Measurements from ENCODE around the gene SPAG8.
A peak's percentile ranks its signal among the peaks of the same experiment; 100 is the strongest.

SPAG8 gene

DNA sequence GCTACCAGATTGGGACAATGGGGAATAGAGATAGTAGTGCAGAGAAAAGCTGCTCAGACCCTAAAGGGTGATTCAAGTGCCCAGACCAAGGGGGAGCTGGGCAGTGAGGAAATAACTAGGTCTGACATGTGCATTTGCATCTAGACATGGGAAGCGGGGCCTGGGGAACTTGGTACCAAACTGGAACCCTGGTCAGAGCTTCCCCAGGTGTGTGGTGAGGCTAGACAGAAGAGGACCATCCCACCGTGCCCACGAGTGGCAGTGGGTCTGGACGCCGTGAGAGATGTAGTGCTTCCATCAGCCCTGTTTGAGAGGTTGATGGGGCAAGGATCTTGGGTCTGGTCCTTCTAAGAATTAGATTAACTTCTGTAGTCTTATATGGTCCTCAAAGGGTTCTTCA lies 24.5 kb upstream of the SPAG8 start:
- DNase-seq, result no peak

DNA sequence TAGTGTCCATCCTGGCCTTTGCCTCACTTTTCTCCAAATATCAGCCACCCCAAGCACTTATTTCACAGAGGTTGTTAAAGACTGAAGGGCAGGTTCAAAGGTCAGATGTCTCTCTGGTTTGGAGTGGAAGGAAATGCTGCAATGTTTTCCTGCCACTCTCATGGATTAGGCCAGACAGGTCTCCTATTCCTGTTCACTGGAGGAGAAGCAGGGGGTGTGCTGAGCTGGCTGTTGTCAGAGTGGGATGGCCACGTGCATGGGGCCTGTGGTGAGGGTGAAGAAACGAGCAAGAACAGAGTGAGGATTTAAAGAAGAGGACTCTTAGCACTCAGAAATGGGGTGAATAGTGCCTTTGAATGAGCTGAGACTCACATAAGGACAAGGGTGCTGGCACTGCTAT lies 23.7 kb upstream of the SPAG8 start:
- no peak for DNase-seq

DNA sequence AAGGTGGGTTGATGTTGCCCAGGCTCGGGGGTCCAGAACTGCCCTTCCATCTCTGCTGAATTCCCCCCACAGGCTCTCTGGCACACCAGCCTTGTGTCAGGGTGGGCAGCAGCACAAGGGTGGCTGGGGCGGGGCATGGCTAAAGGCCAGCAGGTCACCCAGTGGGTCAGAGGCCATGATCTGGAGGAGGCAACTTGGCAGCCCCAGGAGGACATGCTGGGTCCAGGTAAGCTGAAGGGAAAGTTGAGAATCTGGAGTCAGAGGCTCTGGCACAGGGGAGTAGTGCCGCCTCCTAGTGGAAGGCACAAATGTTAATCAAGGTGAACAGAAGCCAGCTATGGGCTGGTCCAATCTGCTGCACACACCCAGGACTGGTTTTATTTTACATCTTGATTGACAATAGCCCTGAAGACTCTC lies 23.2 kb upstream of the SPAG8 start:
- no peak for DNase-seq

DNA sequence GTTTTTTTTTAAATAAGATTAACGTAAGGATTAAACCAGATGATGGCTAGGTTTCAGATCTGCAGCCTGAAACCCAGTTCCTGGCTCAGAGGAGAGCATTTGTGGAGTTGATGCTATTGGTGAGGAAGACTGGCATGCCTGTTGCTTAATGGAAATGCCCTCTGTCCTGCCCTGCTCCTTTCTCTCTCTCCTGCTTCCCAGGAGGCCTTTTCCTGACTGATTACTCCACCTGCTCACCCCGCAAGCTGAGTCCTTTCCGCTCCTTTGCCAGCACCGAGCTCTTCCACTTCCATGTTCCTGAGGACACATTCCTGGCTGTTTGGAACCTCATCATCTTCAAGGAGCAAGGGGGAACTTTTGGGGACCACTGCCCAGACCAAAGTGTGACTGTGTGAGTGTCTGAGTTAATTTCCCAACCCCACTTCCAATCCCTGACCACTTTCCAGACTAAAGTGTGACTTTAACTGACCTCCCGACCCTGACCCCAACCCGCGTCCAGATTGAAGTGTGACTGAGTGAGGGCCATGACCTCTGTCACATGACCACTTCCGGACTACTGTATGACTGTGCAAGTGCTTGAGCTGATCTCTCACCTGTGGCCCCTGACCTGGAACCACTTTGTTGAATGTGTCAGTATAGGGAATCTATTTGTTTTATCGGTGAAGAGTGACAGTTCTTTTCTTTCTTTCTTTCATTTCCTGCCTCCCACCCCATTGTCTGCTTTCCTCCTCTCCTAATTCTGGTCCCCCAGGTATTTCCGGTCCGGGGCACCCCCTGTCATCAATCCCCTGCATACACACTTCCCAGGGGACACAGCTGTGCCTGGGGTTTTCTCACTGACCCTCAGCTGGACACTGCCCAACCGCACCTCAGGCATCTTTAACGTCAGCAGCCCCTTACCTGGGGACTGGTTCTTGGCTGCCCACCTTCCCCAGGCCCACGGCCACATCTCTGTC lies 22.5 kb upstream of the SPAG8 start:
- peak; percentile 8 for DNase-seq

GRCh38 chr9:35832814-35833213 lies 20.8 kb upstream of the SPAG8 start:
- DNase-seq, result peak; percentile 20

DNA sequence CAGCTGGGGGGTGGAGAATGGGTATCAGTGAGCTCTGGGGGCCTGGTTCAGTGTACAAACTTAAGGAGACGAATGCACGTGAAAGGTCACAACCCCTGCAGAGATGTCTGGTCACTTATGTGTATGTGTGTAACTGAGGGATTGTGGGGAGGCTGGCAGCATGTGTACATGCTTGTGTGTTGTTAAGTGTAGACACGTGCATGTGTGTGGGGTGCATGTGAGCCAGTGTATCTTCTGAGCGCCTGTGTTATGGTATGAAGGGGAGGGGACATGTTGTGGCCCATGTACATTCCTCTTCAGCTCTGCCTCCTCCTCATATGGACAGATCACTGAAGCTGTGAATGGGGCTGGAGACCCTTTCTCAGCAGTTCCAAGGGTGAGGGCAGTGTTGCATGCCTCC lies 19.0 kb upstream of the SPAG8 start:
- peak; percentile 27 for DNase-seq

DNA sequence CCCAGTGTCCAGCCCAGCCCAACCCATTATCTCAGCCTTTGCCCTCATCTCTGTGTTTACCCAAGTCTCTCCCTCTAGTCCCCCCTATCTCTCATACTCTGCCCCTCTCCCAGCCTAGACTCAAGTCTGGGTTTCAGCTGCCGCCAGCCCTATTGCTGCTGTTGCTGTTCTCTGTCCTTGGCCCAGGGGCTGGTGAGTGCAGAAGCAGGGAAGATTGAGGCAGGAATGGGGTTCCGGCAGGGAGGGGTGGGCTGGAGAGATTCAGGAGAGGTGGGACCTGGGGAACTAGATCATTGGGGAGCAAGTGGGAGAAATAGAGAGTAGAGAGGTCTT lies 17.7 kb upstream of the SPAG8 start:
- DNase-seq, result no peak

- DNase-seq, result peak; percentile 97
Measured at GRCh38 chr9:35829084-35829763, 17.2 kb upstream of the SPAG8 start, which contains the start of gene TMEM8B. Gene TMEM8B (plus strand): TSS chr9:35829228. CDS start chr9:35829448, 220 bp downstream.

GRCh38 chr9:35828716-35829083 lies 16.6 kb upstream of the SPAG8 start, which contains the start of gene FAM221B:
Gene FAM221B (minus strand): TSS chr9:35828732. CDS start chr9:35826161, 2,571 bp downstream.
- no peak for DNase-seq

DNA sequence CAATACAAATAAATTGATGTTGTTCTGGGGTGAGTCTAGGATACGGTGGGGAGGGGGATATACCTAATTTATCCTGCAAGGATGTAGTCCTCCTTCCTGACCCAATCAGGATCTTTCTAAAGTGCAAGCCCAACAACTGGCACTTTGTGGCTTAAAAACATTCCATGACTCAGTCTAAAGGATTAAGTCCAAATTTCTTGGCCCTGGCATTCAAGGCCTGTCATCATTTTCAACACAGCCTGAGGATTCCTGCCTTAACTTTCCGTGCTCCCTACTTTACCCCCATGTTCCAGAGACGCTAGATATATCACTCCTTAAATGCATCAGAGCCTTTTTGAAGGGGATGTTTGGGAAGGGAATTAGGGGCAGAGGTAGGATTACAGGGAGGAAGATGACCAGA lies 15.4 kb upstream of the SPAG8 start:
- no peak for DNase-seq

DNA sequence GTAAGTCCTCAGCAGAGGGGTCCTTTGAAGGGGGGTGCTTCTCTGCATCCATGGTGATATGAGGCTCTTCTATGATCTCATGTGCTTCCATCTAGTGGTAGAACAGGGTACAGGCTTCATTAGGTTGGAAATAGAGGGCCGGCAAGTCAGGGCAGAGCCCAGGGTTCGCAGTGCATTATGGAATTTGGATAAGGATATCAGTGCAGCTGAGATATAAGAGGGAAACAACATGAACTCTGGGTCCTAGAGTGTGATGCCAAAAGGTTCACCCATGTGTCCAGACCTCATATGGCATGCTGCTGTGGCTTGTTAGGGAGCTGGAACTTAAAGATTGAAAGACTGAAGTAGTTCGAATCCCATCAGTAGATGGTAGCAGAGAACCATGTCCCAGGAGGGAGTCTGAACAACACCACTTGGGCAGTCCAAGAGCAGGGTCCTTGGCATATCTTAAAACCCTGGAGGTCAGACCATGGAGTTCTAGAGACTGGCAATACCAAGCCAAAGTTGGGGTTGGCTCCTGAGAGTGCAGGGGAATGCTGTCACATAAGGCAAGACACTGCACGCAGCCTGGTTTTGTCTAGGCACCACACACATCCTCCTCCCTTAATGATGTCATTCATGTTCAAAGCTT lies 14.1 kb upstream of the SPAG8 start:
- DNase-seq, result no peak

DNA sequence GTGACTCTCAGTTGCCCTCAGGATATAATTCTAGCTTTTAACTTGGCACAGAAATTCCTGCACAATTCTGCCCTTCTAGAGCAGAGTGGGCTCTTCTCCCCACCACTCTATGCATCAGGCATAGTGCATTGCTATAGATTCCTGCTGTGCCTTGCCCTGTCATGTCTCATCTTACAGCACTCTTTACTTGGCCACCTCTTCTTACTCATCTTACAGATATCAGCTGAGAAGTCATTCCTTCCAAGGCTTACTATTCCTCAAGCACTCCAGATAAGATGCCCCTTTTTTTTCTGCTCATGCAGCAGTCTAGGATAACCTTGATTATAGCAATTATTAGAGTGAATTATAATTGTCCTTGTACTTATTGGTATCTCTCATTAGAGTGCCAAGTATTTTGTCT lies 10.9 kb upstream of the SPAG8 start:
- no peak for DNase-seq

GRCh38 chr9:35820076-35820475 lies 8.0 kb upstream of the SPAG8 start:
- no peak for DNase-seq

- DNase-seq, result no peak
Measured at GRCh38 chr9:35818341-35818740, 6.3 kb upstream of the SPAG8 start.

- no peak for DNase-seq
Measured at GRCh38 chr9:35816708-35817107, 4.6 kb upstream of the SPAG8 start.

GRCh38 chr9:35814841-35815543 lies 2.9 kb upstream of the SPAG8 start, which contains the start of gene HINT2:
Gene HINT2 (minus strand): TSS chr9:35815042. CDS start chr9:35814979, 63 bp downstream.
- peak; percentile 95 for DNase-seq

DNA sequence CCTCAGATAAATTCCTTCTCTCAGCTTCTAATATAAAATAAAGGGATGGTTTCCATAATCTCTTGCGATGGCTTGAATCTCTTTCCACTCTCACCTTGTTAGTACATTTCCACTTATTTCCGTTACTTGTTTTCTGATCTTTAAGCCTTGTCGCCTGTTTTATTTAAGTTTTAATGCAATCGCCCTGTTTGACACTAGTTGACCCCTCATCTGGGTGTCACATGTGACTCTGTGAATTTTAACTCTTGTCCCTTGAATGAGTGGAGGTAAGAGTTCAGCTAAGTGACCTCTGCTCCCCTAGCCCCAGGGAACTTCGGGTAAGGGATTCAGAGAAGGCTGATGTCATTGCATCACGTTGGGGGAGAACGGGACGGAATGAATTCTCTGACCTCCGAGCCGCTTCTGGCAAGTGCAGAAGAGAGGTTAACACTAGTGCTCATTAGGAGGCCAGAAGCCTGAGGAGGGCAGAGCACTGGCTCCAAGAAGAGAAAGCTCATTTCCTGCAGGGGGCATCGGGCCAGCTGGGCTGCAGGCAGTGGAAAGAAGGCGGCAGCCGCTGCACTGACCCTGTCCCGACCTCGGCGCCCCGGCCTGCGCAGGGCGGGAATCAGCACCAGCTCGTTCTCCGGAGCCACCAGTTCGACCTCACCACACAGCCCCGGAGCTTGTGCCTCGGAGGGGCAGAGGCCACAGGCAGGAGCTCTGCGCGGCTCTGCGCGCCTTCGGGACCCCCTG lies 2.2 kb upstream of the SPAG8 start:
- peak; percentile 77 for DNase-seq

DNA sequence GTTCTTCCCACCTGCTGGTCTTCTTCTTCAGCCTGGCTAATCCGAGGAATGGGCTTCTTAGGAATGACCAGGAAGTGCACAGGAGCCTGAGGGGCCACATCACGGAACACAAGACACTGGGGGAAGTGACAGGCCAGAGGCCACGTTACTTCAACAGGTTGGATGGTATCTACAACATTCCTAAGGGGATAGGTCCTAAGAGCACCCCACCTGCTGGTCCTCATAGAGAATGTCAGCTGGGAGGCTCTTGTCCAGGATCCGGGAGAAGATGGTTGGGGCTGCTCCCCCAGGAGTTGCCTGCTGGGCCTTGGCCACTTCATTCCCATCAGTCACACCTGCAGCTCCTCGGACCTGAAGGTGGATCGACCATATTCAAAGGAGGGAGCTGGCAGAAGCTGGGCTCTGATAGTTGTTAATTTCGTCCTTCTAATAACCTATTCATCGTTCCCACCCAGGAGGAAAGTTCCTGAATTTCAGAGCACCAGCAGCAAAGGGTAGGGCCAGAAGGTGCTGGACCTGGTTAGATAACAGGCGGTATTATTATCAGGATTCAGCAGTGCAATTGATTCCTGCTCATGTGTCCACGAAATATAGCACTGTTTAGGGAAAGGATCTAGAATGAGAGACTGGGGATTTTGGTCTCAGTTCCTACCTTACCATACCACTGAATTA lies 1.5 kb upstream of the SPAG8 start:
- DNase-seq, result no peak

DNA sequence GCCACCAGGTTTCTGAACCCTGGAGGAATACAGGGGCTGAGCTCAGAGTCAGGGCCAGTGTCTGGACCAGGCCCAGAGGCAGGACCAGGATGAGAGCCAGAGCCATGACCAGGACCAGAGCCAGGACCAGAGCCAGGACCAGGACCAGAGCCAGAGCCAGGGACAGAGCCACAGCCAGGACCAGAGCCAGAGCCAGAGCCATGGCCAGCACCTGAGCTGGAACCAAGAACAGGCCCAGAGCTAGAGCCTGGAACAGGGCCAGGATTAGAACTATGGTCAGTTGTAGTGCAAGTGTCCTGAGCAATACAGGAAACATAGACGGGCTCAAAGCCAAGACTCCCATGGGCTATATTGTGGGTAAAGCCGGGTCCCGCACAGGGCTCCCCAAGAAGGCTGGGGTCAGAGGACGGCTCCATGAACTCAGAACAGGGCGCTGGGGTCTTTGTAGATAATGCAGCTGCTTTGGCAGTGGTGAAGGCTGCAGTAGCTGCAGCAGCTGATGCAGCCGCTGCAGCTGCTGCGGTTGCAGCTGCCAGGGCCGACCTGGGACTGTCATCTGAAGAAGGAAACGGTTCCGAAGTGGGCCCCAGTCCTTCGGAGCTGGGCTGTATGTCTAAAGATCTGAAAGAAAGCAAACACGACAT lies 559 bp downstream of the SPAG8 start:
- DNase-seq, result no peak

- no peak for DNase-seq
Measured at GRCh38 chr9:35810122-35810521, 1.9 kb downstream of the SPAG8 start.

DNA sequence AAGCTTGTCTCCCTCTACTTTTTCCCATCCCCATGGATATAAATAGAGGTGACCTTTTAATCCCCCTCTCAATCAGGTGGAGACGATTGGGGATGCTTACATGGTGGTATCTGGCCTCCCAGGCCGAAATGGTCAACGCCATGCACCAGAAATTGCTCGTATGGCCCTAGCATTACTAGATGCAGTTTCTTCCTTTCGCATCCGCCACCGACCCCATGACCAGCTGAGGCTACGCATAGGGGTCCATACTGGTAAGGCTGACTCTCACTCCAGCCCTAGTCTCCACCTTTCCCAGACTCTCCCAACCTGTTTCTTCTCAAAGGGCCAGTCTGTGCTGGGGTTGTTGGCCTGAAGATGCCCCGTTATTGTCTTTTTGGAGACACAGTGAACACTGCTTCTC lies 3.6 kb downstream of the SPAG8 start:
- DNase-seq, result no peak
